ENCODE data around the gene MCMBP. TPM values are rescaled to one million over a fixed set of nuclear protein-coding genes. Genes with fewer than 3 reads are reported as not detected.

Gene MCMBP
- polyA plus RNA-seq, 1 of the 3 experiments (the other 2 are of a cell fraction), result 33.1 TPM

GRCh38 chr10:119827430-119827829 lies 45.2 kb downstream of the MCMBP start (continued):
- TF ChIP-seq USF1 (IDR thresholded peaks at IDR 0.05; ENCODE audit: borderline replicate concordance, low read depth) (no peak), MAX (IDR thresholded peaks at IDR 0.05; ENCODE audit: low read depth) (no peak)

- Histone ChIP-seq H3K9me2 (no peaks in the 10 kb centered on the region), H3K36me3 (replicated peaks in 1 of 2; ENCODE audit: control insufficient read depth in 1 of 2, insufficient read depth in 2 of 2, low read length in 1 of 2) (peaks cover 78% of the 10 kb centered on the region in 2 experiments), H3K9me3 (no peaks in the 10 kb centered on the region), H3K4me3 (ENCODE audit: low read depth in 2 of 2, low read length in 1 of 2) (no peak overlapping the region), H2AFZ (ENCODE audit: low read depth) (no peak overlapping the region), H4K20me1 (ENCODE audit: insufficient read depth) (no peaks in the 10 kb centered on the region), H3K4me2 (no peak overlapping the region), H3K27me3 (ENCODE audit: insufficient read depth) (no peaks in the 10 kb centered on the region), H3K79me2 (ENCODE audit: insufficient read depth) (no peaks in the 10 kb centered on the region), H3K9ac (no peak overlapping the region), H3K27ac (ENCODE audit: low read depth in 2 of 2, low read length in 1 of 2) (no peak overlapping the region), H3F3A (replicated peaks; ENCODE audit: insufficient read depth) (peaks cover 11% of the 10 kb centered on the region), H3K4me1 (ENCODE audit: control insufficient read depth in 1 of 2, insufficient read depth in 2 of 2, low read depth in 1 of 2, low read length in 1 of 2) (no peaks in the 10 kb centered on the region)
- ChIA-PET POLR2A (no interaction called here), CTCF (interaction anchor here (1.0 kb wide), 1 partner anchor 219 kb away, joined by 3 read pairs; no protein-coding TSS in a partner anchor)
- WGBS (ENCODE audit: low lambda C conversion rate), result 98% methylated on average over 6 of the region's 6 CpGs
- TF ChIP-seq RFX5 (IDR thresholded peaks at IDR 0.05; ENCODE audit: low read length) (no peak), SIN3A (IDR thresholded peaks at IDR 0.05; ENCODE audit: borderline replicate concordance, low read depth, low read length) (no peak), MAX (IDR thresholded peaks at IDR 0.05; ENCODE audit: low read depth) (no peak)
- no peak for DNase-seq
Observed at GRCh38 chr10:119826771-119827170, 45.9 kb downstream of the MCMBP start.

- H3K4me2 ChIP-seq, result no peak overlapping the region
- H3K9me3 ChIP-seq, result no peaks in the 10 kb centered on the region
- H3K9ac ChIP-seq, result no peak overlapping the region
- no peak overlapping the region for H3K27ac ChIP-seq (ENCODE audit: low read depth in 2 of 2, low read length in 1 of 2)
- CTCF ChIA-PET, result interaction anchor here (0.6 to 0.8 kb wide), 2 partner anchors 73 to 137 kb away, joined by 3 to 5 read pairs; no protein-coding TSS in a partner anchor
- H3K4me3 ChIP-seq (ENCODE audit: low read depth in 2 of 2, low read length in 1 of 2), result no peak overlapping the region
- peaks cover 53 to 54% of the 10 kb centered on the region in 2 experiments for H3K36me3 ChIP-seq (replicated peaks in 1 of 2; ENCODE audit: control insufficient read depth in 1 of 2, insufficient read depth in 2 of 2, low read length in 1 of 2)
- POLR2A ChIA-PET, result no interaction called here
- H3F3A ChIP-seq (replicated peaks; ENCODE audit: insufficient read depth), result peaks cover 8% of the 10 kb centered on the region
- no peaks in the 10 kb centered on the region for H3K79me2 ChIP-seq (ENCODE audit: insufficient read depth)
- DNase-seq, result no peak
- no peak overlapping the region for H2AFZ ChIP-seq (ENCODE audit: low read depth)
- H3K4me1 ChIP-seq (ENCODE audit: control insufficient read depth in 1 of 2, insufficient read depth in 2 of 2, low read depth in 1 of 2, low read length in 1 of 2), result no peaks in the 10 kb centered on the region
- H4K20me1 ChIP-seq (ENCODE audit: insufficient read depth), result no peaks in the 10 kb centered on the region
- no peaks in the 10 kb centered on the region for H3K9me2 ChIP-seq
- no peaks in the 10 kb centered on the region for H3K27me3 ChIP-seq (ENCODE audit: insufficient read depth)
- TF ChIP-seq GATA2 (CRISPR knock-in tag; IDR thresholded peaks at IDR 0.05) (no peak), SMC3 (IDR thresholded peaks at IDR 0.05; ENCODE audit: low read depth, low read length) (no peak), FOXJ3 (CRISPR knock-in tag; IDR thresholded peaks at IDR 0.05) (no peak), EZH2phosphoT487 (IDR thresholded peaks at IDR 0.05; ENCODE audit: borderline replicate concordance, low read depth) (no peak), EP300 (IDR thresholded peaks at IDR 0.05; ENCODE audit: borderline replicate concordance in 1 of 2, low read depth in 1 of 2, low read length in 1 of 2) (no peak), RFX5 (IDR thresholded peaks at IDR 0.05; ENCODE audit: low read length) (no peak), TCF12 (IDR thresholded peaks at IDR 0.05) (no peak), ELF1 (IDR thresholded peaks at IDR 0.05) (no peak), FOXM1 (IDR thresholded peaks at IDR 0.05; ENCODE audit: low read depth) (no peak), ZBTB33 (IDR thresholded peaks at IDR 0.05; ENCODE audit: borderline replicate concordance, low read depth) (no peak), RXRA (IDR thresholded peaks at IDR 0.05; ENCODE audit: borderline replicate concordance, low read depth) (no peak), TAF1 (IDR thresholded peaks at IDR 0.05; ENCODE audit: borderline replicate concordance, low read depth, low read length) (no peak), USF2 (IDR thresholded peaks at IDR 0.05; ENCODE audit: borderline replicate concordance, low read depth, low read length) (no peak), POLR2AphosphoS5 (IDR thresholded peaks at IDR 0.05; ENCODE audit: low read depth, low read length) (no peak), TEAD4 (IDR thresholded peaks at IDR 0.05; ENCODE audit: borderline replicate concordance, insufficient read depth) (no peak), NRF1 (IDR thresholded peaks at IDR 0.05; ENCODE audit: low read depth, low read length) (no peak), RCOR1 (IDR thresholded peaks at IDR 0.05; ENCODE audit: low read length) (no peak), GABPA (IDR thresholded peaks at IDR 0.05; ENCODE audit: low read depth) (no peak), USF1 (IDR thresholded peaks at IDR 0.05; ENCODE audit: borderline replicate concordance, low read depth) (no peak)
- WGBS (ENCODE audit: low lambda C conversion rate), result 71% methylated on average over 3 of the region's 3 CpGs
Observed at GRCh38 chr10:119824299-119824698, 48.3 kb downstream of the MCMBP start.

Data from SK-N-SH (cell line).